ENCODE data around the gene LAMB2. TPM values are rescaled to one million over a fixed set of nuclear protein-coding genes. Genes with fewer than 3 reads are reported as not detected.

Gene LAMB2
- total and polyA plus RNA-seq, 2 of the 8 experiments (the other 6 are each of a cell fraction or from before 2014, with no cell fraction given): 112 to 153 TPM

GRCh38 chr3:49165771-49166751 is 33.2 kb upstream of the LAMB2 start, which contains the start of gene CCDC71:
TSS of gene CCDC71 (minus strand) at chr3:49166331. CDS start at chr3:49164208, 2,123 bp downstream.
- no peak within 1 kb of the TSS for H3K14ac ChIP-seq (ENCODE audit: insufficient read length)
- 0 out of 2 replicates have a peak within 1 kb of the TSS, but pooled peaks have one; percentile 7 for H2BK12ac ChIP-seq (ENCODE audit: low read depth, low read length)
- TF ChIP-seq TBP (IDR thresholded peaks at IDR 0.05; ENCODE audit: low read depth, low read length) (no peak), PHF8 (conservative IDR thresholded peaks at IDR 0.05; ENCODE audit: low read depth, low read length) (peak; percentile 61; the same call in 1 of the 2 replicates), JUND (IDR thresholded peaks at IDR 0.05; ENCODE audit: low read length) (no peak), POLR2AphosphoS5 (IDR thresholded peaks at IDR 0.05; ENCODE audit: low read depth, low read length) (no peak; the same call in 1 of the 2 replicates), POLR2A (IDR thresholded peaks at IDR 0.05; ENCODE audit: control extremely low read depth in 1 of 2, low read depth in 2 of 2, low read length in 2 of 2) (peak in 1 of 2 experiments; percentile 82; a peak in 2 of 3 replicates), CBX5 (IDR thresholded peaks at IDR 0.05; ENCODE audit: low read depth, low read length) (no peak), TAF1 (IDR thresholded peaks at IDR 0.05; ENCODE audit: low read depth, low read length) (peak; percentile 81), TCF12 (IDR thresholded peaks at IDR 0.05; ENCODE audit: low read depth, low read length) (no peak), RFX5 (IDR thresholded peaks at IDR 0.05; ENCODE audit: borderline replicate concordance, low read depth, low read length) (no peak), POU5F1 (IDR thresholded peaks at IDR 0.05; ENCODE audit: low read depth, low read length) (no peak), SIRT6 (IDR thresholded peaks at IDR 0.05; ENCODE audit: low read length) (no peak)

More at GRCh38 chr3:49165771-49166751, 33.2 kb upstream of the LAMB2 start, which contains the start of gene CCDC71:
- Histone ChIP-seq H3K79me2 (ENCODE audit: control insufficient read depth in 1 of 2, insufficient read depth in 2 of 2, low read length in 2 of 2) (peaks cover 9 to 25% of the 10 kb centered on the region in 2 experiments; a peak in 3 of 4 replicates), H4K91ac (replicated peaks; ENCODE audit: insufficient read length, low read length) (peak within 1 kb of the TSS; percentile 77), H4K5ac (ENCODE audit: insufficient read length, low read depth, low read length) (peak within 1 kb of the TSS; percentile 50), H3K56ac (replicated peaks; ENCODE audit: insufficient read length, low read depth, low read length) (peak within 1 kb of the TSS; percentile 10), H2BK20ac (ENCODE audit: low read length) (no peak within 1 kb of the TSS), H2BK15ac (ENCODE audit: low read length) (no peak within 1 kb of the TSS), H2BK5ac (ENCODE audit: low read depth, low read length) (peak within 1 kb of the TSS; percentile 71), H3K27ac (ENCODE audit: low read depth, low read length) (peak within 1 kb of the TSS; percentile 71), H3K27me3 (replicated peaks in 1 of 4; ENCODE audit: control insufficient read depth in 3 of 4, extremely low read depth in 1 of 4, insufficient read depth in 3 of 4, low read length in 3 of 4) (peaks cover 0 to 3% (median 0%) of the 10 kb centered on the region in 4 experiments; a peak in 1 of 7 replicates), H2AFZ (ENCODE audit: low read length) (peak within 1 kb of the TSS; percentile 74; the same call in 1 of the 2 replicates), H2BK120ac (replicated peaks; ENCODE audit: low read depth, low read length) (no peak within 1 kb of the TSS), H3K36me3 (ENCODE audit: control insufficient read depth in 2 of 4, insufficient read depth in 4 of 4, low read length in 3 of 4) (peaks cover 5 to 20% (median 12%) of the 10 kb centered on the region in 4 experiments), H3K4ac (replicated peaks; ENCODE audit: insufficient read length, low read depth, low read length) (peak within 1 kb of the TSS; percentile 98), H4K8ac (ENCODE audit: extremely low read depth, insufficient read depth, low read length) (peak within 1 kb of the TSS; percentile 94), H3K4me2 (ENCODE audit: insufficient read depth in 1 of 2, low read depth in 2 of 2, low read length in 2 of 2) (peak within 1 kb of the TSS; percentile 81 to 99), H3K9me3 (ENCODE audit: insufficient read depth in 2 of 2, low read depth in 1 of 2, low read length in 1 of 2) (no peaks in the 10 kb centered on the region), H3K79me1 (ENCODE audit: low read depth, low read length) (peaks cover 23% of the 10 kb centered on the region), H3K9ac (replicated peaks in 1 of 4; ENCODE audit: extremely low read depth in 1 of 4, low read depth in 3 of 4, low read length in 3 of 4) (peak within 1 kb of the TSS; percentile 75 to 89 (median 80)), H2AK5ac (ENCODE audit: low read depth, low read length) (0 out of 2 replicates have a peak within 1 kb of the TSS, but pooled peaks have one; percentile 58), H3K4me3 (ENCODE audit: extremely low read depth in 1 of 4, insufficient read depth in 2 of 4, low read depth in 3 of 4, low read length in 4 of 4) (peak within 1 kb of the TSS; percentile 86 to 100 (median 94)), H3K18ac (ENCODE audit: extremely low read depth, low read length) (peak within 1 kb of the TSS; percentile 57; the same call in 1 of the 2 replicates), H3K23ac (ENCODE audit: insufficient read length) (no peak within 1 kb of the TSS), H4K20me1 (replicated peaks in 1 of 2; ENCODE audit: control insufficient read depth in 1 of 2, insufficient read depth in 2 of 2, low read length in 2 of 2) (peaks cover 3 to 10% of the 10 kb centered on the region in 2 experiments), H3K23me2 (ENCODE audit: low read depth, low read length) (peaks cover 9% of the 10 kb centered on the region), H3K4me1 (replicated peaks in 1 of 4; ENCODE audit: control insufficient read depth in 3 of 4, insufficient read depth in 4 of 4, low read length in 3 of 4) (peaks cover 0 to 11% (median 4%) of the 10 kb centered on the region in 4 experiments; a peak in 6 of 7 replicates)
- 4% methylated on average over 49 of the region's 69 CpGs; no CpG with 5 or more reads in 1 of the 2 experiments for WGBS, 2 experiments (ENCODE audit: extremely low coverage in 1 of 2, insufficient coverage in 1 of 2, insufficient read length in 1 of 2, insufficient replicate concordance in 2 of 2, low coverage in 1 of 2, low lambda C conversion rate in 2 of 2, missing lambda C conversion rate in 1 of 2)
- FAIRE-seq: no peak
- ChIA-PET CTCF (ENCODE audit: partially characterized antibody) (interaction anchor here (1.1 to 5.9 kb wide), 2 partner anchors 9 to 293 kb away, joined by 3 to 38 read pairs; no protein-coding TSS in a partner anchor), POLR2A (ENCODE audit: partially characterized antibody) (interaction anchor here (0.6 to 4.3 kb wide), 6 partner anchors 10 to 72 kb away, joined by 3 to 15 read pairs (median 6); partner anchors contain the start of genes QRICH1 and USP19)
- DNase-seq (ENCODE audit: low read depth in 1 of 2, low spot score in 2 of 2): peak; percentile 47 to 90
